ENCODE measurements around the gene MRPL38. TPM values are rescaled to one million over a fixed set of nuclear protein-coding genes. Genes with fewer than 3 reads are reported as not detected.
"Not testable (repeated sequence)": the region's sequence is repeated elsewhere in the genome, so short reads cannot be mapped to it uniquely, and the experiment has no call there.

MRPL38 gene
- total RNA-seq, 1 donor from 2014 or later, result 36.8 TPM

GRCh38 chr17:75898065-75898464 lies 6.6 kb downstream of the MRPL38 start:
- no peak for DNase-seq (ENCODE audit: extremely low read depth, low read depth, low spot score)

- DNase-seq (ENCODE audit: extremely low read depth, low read depth, low spot score), result no peak
These were observed 7.3 kb downstream of the MRPL38 start for GRCh38 chr17:75897160-75898019.

GRCh38 chr17:75896415-75897159 lies 8.1 kb downstream of the MRPL38 start, which contains the start of gene TRIM65:
TRIM65 (minus strand) TSS chr17:75896951; CDS start chr17:75896937, 14 bp downstream.
- no peak for DNase-seq (ENCODE audit: extremely low read depth, low read depth, low spot score)

GRCh38 chr17:75895370-75896155 lies 9.1 kb downstream of the MRPL38 start:
- DNase-seq (ENCODE audit: extremely low read depth, low read depth, low spot score), result no peak

- no peak for DNase-seq (ENCODE audit: extremely low read depth, low read depth, low spot score)
These were observed 10.5 kb downstream of the MRPL38 start for GRCh38 chr17:75894049-75894733.

- DNase-seq (ENCODE audit: extremely low read depth, low read depth, low spot score), result no peak
These were observed 11.2 kb downstream of the MRPL38 start for GRCh38 chr17:75893305-75894048.

- no peak for DNase-seq (ENCODE audit: extremely low read depth, low read depth, low spot score)
These were observed 12.0 kb downstream of the MRPL38 start for GRCh38 chr17:75892556-75893224.

GRCh38 chr17:75891605-75892555 lies 12.8 kb downstream of the MRPL38 start:
- no peak for DNase-seq (ENCODE audit: extremely low read depth, low read depth, low spot score)

- DNase-seq (ENCODE audit: extremely low read depth, low read depth, low spot score), result no peak
These were observed 13.6 kb downstream of the MRPL38 start for GRCh38 chr17:75891022-75891604.

GRCh38 chr17:75889454-75889853 lies 15.2 kb downstream of the MRPL38 start:
- DNase-seq (ENCODE audit: extremely low read depth, low read depth, low spot score), result no peak

- DNase-seq (ENCODE audit: extremely low read depth, low read depth, low spot score), result no peak
These were observed 16.2 kb downstream of the MRPL38 start for GRCh38 chr17:75888484-75888883.

- DNase-seq (ENCODE audit: extremely low read depth, low read depth, low spot score), result not testable (repeated sequence)
These were observed 18.8 kb downstream of the MRPL38 start for GRCh38 chr17:75885860-75886259.

GRCh38 chr17:75885431-75885830 lies 19.3 kb downstream of the MRPL38 start:
- DNase-seq (ENCODE audit: extremely low read depth, low read depth, low spot score), result no peak

- no peak for DNase-seq (ENCODE audit: extremely low read depth, low read depth, low spot score)
These were observed 22.8 kb downstream of the MRPL38 start for GRCh38 chr17:75881678-75882454.

- no peak for DNase-seq (ENCODE audit: extremely low read depth, low read depth, low spot score)
These were observed 24.4 kb downstream of the MRPL38 start for GRCh38 chr17:75880266-75880665.

GRCh38 chr17:75878174-75878998 lies 26.3 kb downstream of the MRPL38 start, which contains the start of gene TRIM47:
TRIM47 (minus strand) TSS chr17:75878581; CDS start chr17:75878548, 33 bp downstream.
- no peak for DNase-seq (ENCODE audit: extremely low read depth, low read depth, low spot score)

Measured in glomerular endothelial cell (primary cell).